HCT116 (cell line): ENCODE measurements around the gene CACNG5.

Experiments used
- ELF1 ChIP-seq: IDR thresholded peaks from 2 replicates; pipeline ENCODE4 v1.6.1; 2012; ENCODE audit warnings: low read depth, borderline replicate concordance
- EZH2 ChIP-seq: fragments of 200-600 bp; sonication (generic); IDR thresholded peaks from 2 replicates; pipeline ENCODE4 v1.6.1; 2017; ENCODE audit warnings: antibody characterized with exemption, mixed run types
- POLR2A ChIP-seq: IDR thresholded peaks from 2 replicates; pipeline ENCODE4 v1.7.0; 2011; ENCODE audit warnings: borderline replicate concordance; ENCODE audit not compliant: insufficient read depth, insufficient read length; ENCODE audit errors: extremely low read depth
- POLR2AphosphoS5 ChIP-seq: IDR thresholded peaks from 2 replicates; pipeline ENCODE4 v1.6.1; 2011; ENCODE audit warnings: mild to moderate bottlenecking, low read depth, low read length, moderate library complexity
- REST ChIP-seq: IDR thresholded peaks from 2 replicates; pipeline ENCODE4 v1.6.1; 2012; ENCODE audit warnings: low read depth
- SIN3A ChIP-seq: IDR thresholded peaks from 2 replicates; pipeline ENCODE4 v1.6.1; 2012; ENCODE audit warnings: low read depth
- TF ChIP-seq, protein P1 (sequence below), 3 experiments: fragments of 200-600 bp in 1 of 3; sonication (generic) in 1 of 3; IDR thresholded peaks in 2 of 3; conservative IDR thresholded peaks in 1 of 3; 2 replicates each; pipeline ENCODE4 v1.5.1; 2012 to 2017; ENCODE audit warnings: low read depth in 2 of 3, low read length in 2 of 3, antibody characterized with exemption in 1 of 3, borderline replicate concordance in 1 of 3, control low read depth in 1 of 3, mild to moderate bottlenecking in 1 of 3, mixed read lengths in 1 of 3, mixed run types in 1 of 3, moderate library complexity in 1 of 3; ENCODE audit not compliant: insufficient read depth in 1 of 3

DNA sequence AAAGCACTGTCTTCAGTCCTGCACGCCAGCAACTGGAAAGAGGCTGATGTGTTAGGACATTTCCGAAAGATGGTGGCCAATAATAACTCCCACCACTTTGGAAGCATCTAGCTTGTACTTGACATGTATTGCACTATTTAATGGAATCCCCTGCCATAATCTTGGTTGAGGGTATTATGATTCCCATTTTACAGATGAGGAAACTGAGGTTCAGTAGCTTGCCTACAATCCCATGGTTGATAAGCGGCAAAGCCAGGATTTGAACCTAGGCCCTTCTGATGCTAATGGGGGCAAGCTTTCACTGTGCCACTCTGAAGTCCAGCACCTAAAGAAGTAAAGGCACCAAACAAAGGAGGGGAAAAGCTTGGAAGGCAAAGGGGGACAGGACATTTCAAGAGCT lies 8.0 kb downstream of the CACNG5 start:
- TF ChIP-seq REST (no peak), EZH2 (no peak), POLR2AphosphoS5 (no peak), ELF1 (no peak), POLR2A (no peak), SIN3A (no peak)
- TF ChIP-seq, protein P1, sequence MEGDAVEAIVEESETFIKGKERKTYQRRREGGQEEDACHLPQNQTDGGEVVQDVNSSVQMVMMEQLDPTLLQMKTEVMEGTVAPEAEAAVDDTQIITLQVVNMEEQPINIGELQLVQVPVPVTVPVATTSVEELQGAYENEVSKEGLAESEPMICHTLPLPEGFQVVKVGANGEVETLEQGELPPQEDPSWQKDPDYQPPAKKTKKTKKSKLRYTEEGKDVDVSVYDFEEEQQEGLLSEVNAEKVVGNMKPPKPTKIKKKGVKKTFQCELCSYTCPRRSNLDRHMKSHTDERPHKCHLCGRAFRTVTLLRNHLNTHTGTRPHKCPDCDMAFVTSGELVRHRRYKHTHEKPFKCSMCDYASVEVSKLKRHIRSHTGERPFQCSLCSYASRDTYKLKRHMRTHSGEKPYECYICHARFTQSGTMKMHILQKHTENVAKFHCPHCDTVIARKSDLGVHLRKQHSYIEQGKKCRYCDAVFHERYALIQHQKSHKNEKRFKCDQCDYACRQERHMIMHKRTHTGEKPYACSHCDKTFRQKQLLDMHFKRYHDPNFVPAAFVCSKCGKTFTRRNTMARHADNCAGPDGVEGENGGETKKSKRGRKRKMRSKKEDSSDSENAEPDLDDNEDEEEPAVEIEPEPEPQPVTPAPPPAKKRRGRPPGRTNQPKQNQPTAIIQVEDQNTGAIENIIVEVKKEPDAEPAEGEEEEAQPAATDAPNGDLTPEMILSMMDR (IDR thresholded peaks at IDR 0.05 in 2 of 3, conservative IDR thresholded peaks at IDR 0.05 in 1 of 3; ENCODE audit: borderline replicate concordance in 1 of 3, insufficient read depth in 1 of 3, low read depth in 2 of 3, low read length in 2 of 3) = no peak
